ENCODE results near the gene NDRG2. TPM values are rescaled to one million over a fixed set of nuclear protein-coding genes. Genes with fewer than 3 reads are reported as not detected.
"Not testable (repeated sequence)": the region's sequence is repeated elsewhere in the genome, so short reads cannot be mapped to it uniquely, and the experiment has no call there.

The NDRG2 gene
- total RNA-seq, 2 donors from 2014 or later = 133 to 178 TPM

- Histone ChIP-seq H3K36me3 (replicated peaks in 1 of 2; ENCODE audit: insufficient read depth in 1 of 2, low read depth in 2 of 2) (no peaks in the 10 kb centered on the region), H3K4me1 (no peaks in the 10 kb centered on the region), H3K9me3 (no peaks in the 10 kb centered on the region), H3K27ac (no peak overlapping the region), H3K27me3 (no peaks in the 10 kb centered on the region), H3K4me3 (no peak overlapping the region)
- WGBS, 2 donors = 60 to 80% methylated on average over 1 of the region's 1 CpG
- TF ChIP-seq POLR2A (IDR thresholded peaks at IDR 0.05) (no peak), CTCF (IDR thresholded peaks at IDR 0.05) (no peak)
- intact Hi-C loops (cut with DNase I) = no loop called here
- DNase-seq = no peak
- no peak for ATAC-seq
These were observed 13.7 kb downstream of the NDRG2 start for GRCh38 chr14:21011136-21011535.

GRCh38 chr14:21009721-21010120, 15.1 kb downstream of the NDRG2 start:
- H3K36me3 ChIP-seq (replicated peaks in 1 of 2; ENCODE audit: insufficient read depth in 1 of 2, low read depth in 2 of 2); ATAC-seq; intact Hi-C loops (cut with DNase I); H3K27me3 ChIP-seq; H3K4me3 ChIP-seq; H3K27ac ChIP-seq; DNase-seq; H3K4me1 ChIP-seq; H3K9me3 ChIP-seq: not testable (repeated sequence)
- WGBS, 2 donors = 59 to 73% methylated on average over 3 of the region's 3 CpGs

- Histone ChIP-seq H3K27me3 (no peaks in the 10 kb centered on the region), H3K27ac (no peak overlapping the region), H3K4me1 (no peaks in the 10 kb centered on the region), H3K36me3 (replicated peaks in 1 of 2; ENCODE audit: insufficient read depth in 1 of 2, low read depth in 2 of 2) (no peaks in the 10 kb centered on the region), H3K4me3 (no peak overlapping the region), H3K9me3 (no peaks in the 10 kb centered on the region)
- WGBS, 2 donors = 77 to 79% methylated on average over 14 of the region's 14 CpGs
- intact Hi-C loops (cut with DNase I) = no loop called here
- TF ChIP-seq POLR2A (IDR thresholded peaks at IDR 0.05) = no peak
- TF ChIP-seq CTCF (IDR thresholded peaks at IDR 0.05) = no peak
- ATAC-seq = no peak
- no peak for DNase-seq
These were observed 21.0 kb downstream of the NDRG2 start for GRCh38 chr14:21003788-21004346.

GRCh38 chr14:21001218-21001617, 23.6 kb downstream of the NDRG2 start:
- ATAC-seq = no peak

DNA sequence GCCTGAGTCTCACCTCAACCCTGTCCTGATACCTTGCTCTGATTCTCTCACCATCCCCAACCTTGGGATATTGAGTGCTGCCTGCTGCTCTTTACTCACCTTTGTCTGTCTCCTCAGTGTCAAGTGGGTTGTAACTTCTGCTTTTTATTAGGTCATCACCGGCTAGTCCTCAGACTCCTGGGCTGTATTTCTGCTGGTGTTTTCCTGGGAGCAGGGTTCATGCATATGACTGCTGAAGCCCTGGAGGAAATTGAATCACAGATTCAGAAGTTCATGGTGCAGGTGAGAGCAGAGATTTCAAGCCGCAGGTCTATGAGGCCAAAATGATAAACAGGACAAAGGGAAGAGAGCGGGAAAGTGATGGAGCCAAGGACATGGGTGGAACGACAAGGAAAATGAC, 25.3 kb downstream of the NDRG2 start:
- H3K36me3 ChIP-seq (replicated peaks in 1 of 2; ENCODE audit: insufficient read depth in 1 of 2, low read depth in 2 of 2) = peaks cover 16 to 21% of the 10 kb centered on the region in 2 donors
- no peak for TF ChIP-seq POLR2A (IDR thresholded peaks at IDR 0.05)
- TF ChIP-seq CTCF (IDR thresholded peaks at IDR 0.05) = no peak
- H3K9me3 ChIP-seq = no peaks in the 10 kb centered on the region
- H3K27me3 ChIP-seq = no peaks in the 10 kb centered on the region
- no peak overlapping the region for H3K4me3 ChIP-seq
- H3K4me1 ChIP-seq = no peaks in the 10 kb centered on the region
- H3K27ac ChIP-seq = no peak overlapping the region
- ATAC-seq (no peak), DNase-seq (no peak)
- intact Hi-C loops (cut with DNase I) = no loop called here
- 66 to 71% methylated on average over 4 of the region's 4 CpGs for WGBS, 2 donors

More at GRCh38 chr14:21001218-21001617, 23.6 kb downstream of the NDRG2 start:
- intact Hi-C loops (cut with DNase I) = no loop called here
- Histone ChIP-seq H3K27me3 (no peaks in the 10 kb centered on the region), H3K4me1 (no peaks in the 10 kb centered on the region), H3K9me3 (no peaks in the 10 kb centered on the region), H3K4me3 (no peak overlapping the region), H3K27ac (no peak overlapping the region), H3K36me3 (replicated peaks in 1 of 2; ENCODE audit: insufficient read depth in 1 of 2, low read depth in 2 of 2) (peaks cover 5 to 6% of the 10 kb centered on the region in 2 donors)
- WGBS, 2 donors = 66 to 70% methylated on average over 6 to 7 of the region's 7 CpGs
- TF ChIP-seq CTCF (IDR thresholded peaks at IDR 0.05) (no peak), POLR2A (IDR thresholded peaks at IDR 0.05) (no peak)
- DNase-seq = no peak

All from body of pancreas (tissue), 4 donors.